Adrenal gland (tissue), 12 donors: ENCODE results near the gene SCUBE1. TPM values are rescaled to one million over a fixed set of nuclear protein-coding genes. Genes with fewer than 3 reads are reported as not detected.

Experiments
- DNase-seq, 7 donors: peaks; one replicate each; pipeline ENCODE4 v3.0.0-alpha.2; 2019 to 2020
- H3K27ac ChIP-seq, 5 donors: fragments of 200-600 bp; sonication (generic) in 4 of 5; 1 replicate in 3 of 5; 2 replicates in 2 of 5; pipeline versions ENCODE4 v1.5.1 to v1.8.0; 2016 to 2020; ENCODE audit warnings: mild to moderate bottlenecking in 1 of 5
- H3K27me3 ChIP-seq: fragments of 200-600 bp; 2 replicates; pipeline ENCODE4 v1.8.0; 2021
- H3K36me3 ChIP-seq, 2 donors: fragments of 200-600 bp; replicated peaks in 1 of 2; 1 replicate in 1 of 2; 2 replicates in 1 of 2; pipeline versions ENCODE4 v1.5.1 to v1.8.0; 2018 to 2022
- H3K4me1 ChIP-seq, 2 donors: fragments of 200-600 bp; replicated peaks in 1 of 2; 1 replicate in 1 of 2; 2 replicates in 1 of 2; pipeline versions ENCODE4 v1.5.1 to v1.8.0; 2018 to 2021
- H3K4me3 ChIP-seq, 4 donors: fragments of 200-600 bp; sonication (generic) in 3 of 4; one replicate each; pipeline ENCODE4 v1.5.1; 2016 to 2018
- H3K9me3 ChIP-seq, 3 donors: fragments of 200-600 bp; sonication (generic) in 1 of 3; replicated peaks in 1 of 3; 1 replicate in 2 of 3; 2 replicates in 1 of 3; pipeline versions ENCODE4 v1.5.1 to v1.8.0; 2016 to 2021
- POLR2A ChIP-seq, 2 donors: fragments of 450-650 bp; IDR thresholded peaks; one replicate each; pipeline ENCODE4 v1.6.1; 2017; ENCODE audit warnings: antibody characterized with exemption in 2 of 2, mild to moderate bottlenecking in 2 of 2, moderate library complexity in 1 of 2
- WGBS, 4 donors: extraction: QIAGEN DNeasy Blood & Tissue Kit in 2 of 4; methylation state at CpG; one replicate each; pipeline versions ENCODE4 v1.1.5 to v1.1.7; 2013 to 2017; 5-methylcytosine and 5-hydroxymethylcytosine counted together
- intact Hi-C, 2 donors: fragments of 100-400 bp; cut with DNase I; formaldehyde crosslinking; loops; one replicate each; pipeline versions ENCODE4 v1.14.1 to v1.15.0; 2022 to 2023
- polyA plus RNA-seq, 3 donors: library from polyadenylated mRNA; stranded (reverse); fragments of 200-250 nt in 2 of 3; fragments of 350-450 nt in 1 of 3; fragmentation: Illumina TruSeq in 1 of 3; extraction: RNeasy Lipid Tissue Mini Kit (QIAGEN cat#74804) in 1 of 3; gene quantifications; one replicate each; pipeline ENCODE4 v1.2.3, GENCODE V29; 2013 to 2014
- total RNA-seq, 9 donors: library from RNA; depleted of rRNA in 4 of 9; stranded (reverse); fragments of >200 nt in 4 of 9; fragments of 120-200 nt in 1 of 9; fragmentation: NEBNext Ultra II Directional in 1 of 9; extraction: Animal tissue kit (Norgen Biotek cat#: 25700) in 1 of 9; gene quantifications; one replicate each; pipeline versions ENCODE4 v1.1.0 to v1.2.4, GENCODE V29; 2013 to 2023
- TF ChIP-seq, protein P1 (sequence below), 6 experiments: fragments of 450-650 bp in 4 of 6; fragments of 200-600 bp in 2 of 6; sonication (generic) in 1 of 6; IDR thresholded peaks; 1 replicate in 5 of 6; 2 replicates in 1 of 6; pipeline versions ENCODE4 v1.5.1 to v1.8.0; 2016 to 2021; ENCODE audit warnings: antibody characterized with exemption in 6 of 6, mild to moderate bottlenecking in 2 of 6, moderate library complexity in 1 of 6
- donor health status: healthy with polysubstance abuse.
- donor health status: Bipolar disorder and iron deficiency.
- donor health status: DM: yes; HTN: yes; CAD: no.
- donor health status: DM: no; HTN: no; CAD: no.
- donor health status: DM: no; HTN: no; CAD: no.
- donor health status: DM: yes; HTN: yes; CAD: no.

Gene SCUBE1
- total and polyA plus RNA-seq, 12 donors, result 1.4 to 34.0 (median 8.8) TPM

DNA sequence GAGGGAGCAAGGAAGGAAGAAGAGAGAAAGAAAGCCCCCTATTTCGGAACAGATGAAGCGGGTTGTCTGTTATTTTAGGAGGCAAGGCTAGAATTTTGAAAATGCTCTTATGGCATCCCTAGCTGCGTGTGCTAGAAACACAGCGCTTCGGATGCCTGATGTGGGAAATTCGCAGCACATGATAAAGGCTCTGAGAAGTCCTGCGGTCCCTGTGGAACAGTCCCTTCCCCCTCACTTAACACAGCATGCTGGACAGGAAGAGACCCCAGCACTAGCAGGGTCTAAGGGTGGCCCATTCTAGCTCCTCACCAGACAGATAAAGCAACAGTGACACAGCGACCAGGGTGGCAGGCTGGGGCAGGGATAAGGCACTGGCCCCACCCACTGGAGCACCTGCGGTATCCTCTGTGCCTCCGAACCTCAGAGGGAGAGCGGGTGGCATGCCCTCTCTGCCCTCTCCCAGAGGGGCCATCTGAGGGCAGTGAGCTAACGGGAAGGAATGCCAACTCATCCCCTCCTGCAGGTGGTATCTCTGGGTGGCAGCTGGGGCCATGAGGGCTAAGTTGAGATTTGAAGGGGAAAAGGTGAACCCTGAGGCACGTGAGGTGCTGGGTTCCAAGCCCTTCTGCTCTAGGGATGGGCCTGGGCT is 75.7 kb downstream of the SCUBE1 start:
- TF ChIP-seq POLR2A (IDR thresholded peaks at IDR 0.05), result no peak
- TF ChIP-seq, protein P1, sequence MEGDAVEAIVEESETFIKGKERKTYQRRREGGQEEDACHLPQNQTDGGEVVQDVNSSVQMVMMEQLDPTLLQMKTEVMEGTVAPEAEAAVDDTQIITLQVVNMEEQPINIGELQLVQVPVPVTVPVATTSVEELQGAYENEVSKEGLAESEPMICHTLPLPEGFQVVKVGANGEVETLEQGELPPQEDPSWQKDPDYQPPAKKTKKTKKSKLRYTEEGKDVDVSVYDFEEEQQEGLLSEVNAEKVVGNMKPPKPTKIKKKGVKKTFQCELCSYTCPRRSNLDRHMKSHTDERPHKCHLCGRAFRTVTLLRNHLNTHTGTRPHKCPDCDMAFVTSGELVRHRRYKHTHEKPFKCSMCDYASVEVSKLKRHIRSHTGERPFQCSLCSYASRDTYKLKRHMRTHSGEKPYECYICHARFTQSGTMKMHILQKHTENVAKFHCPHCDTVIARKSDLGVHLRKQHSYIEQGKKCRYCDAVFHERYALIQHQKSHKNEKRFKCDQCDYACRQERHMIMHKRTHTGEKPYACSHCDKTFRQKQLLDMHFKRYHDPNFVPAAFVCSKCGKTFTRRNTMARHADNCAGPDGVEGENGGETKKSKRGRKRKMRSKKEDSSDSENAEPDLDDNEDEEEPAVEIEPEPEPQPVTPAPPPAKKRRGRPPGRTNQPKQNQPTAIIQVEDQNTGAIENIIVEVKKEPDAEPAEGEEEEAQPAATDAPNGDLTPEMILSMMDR (IDR thresholded peaks at IDR 0.05), result no peak
- Histone ChIP-seq H3K36me3 (no peaks in the 10 kb centered on the region), H3K4me1 (peaks cover 0 to 15% of the 10 kb centered on the region in 2 donors), H3K27ac (no peak overlapping the region), H3K27me3 (no peaks in the 10 kb centered on the region), H3K4me3 (no peak overlapping the region), H3K9me3 (no peaks in the 10 kb centered on the region)
- no peak for DNase-seq
- WGBS, 4 donors, result 87 to 94% (median 93%) methylated on average over 8 to 13 of the region's 13 CpGs
- intact Hi-C loops, result no loop called here

DNA sequence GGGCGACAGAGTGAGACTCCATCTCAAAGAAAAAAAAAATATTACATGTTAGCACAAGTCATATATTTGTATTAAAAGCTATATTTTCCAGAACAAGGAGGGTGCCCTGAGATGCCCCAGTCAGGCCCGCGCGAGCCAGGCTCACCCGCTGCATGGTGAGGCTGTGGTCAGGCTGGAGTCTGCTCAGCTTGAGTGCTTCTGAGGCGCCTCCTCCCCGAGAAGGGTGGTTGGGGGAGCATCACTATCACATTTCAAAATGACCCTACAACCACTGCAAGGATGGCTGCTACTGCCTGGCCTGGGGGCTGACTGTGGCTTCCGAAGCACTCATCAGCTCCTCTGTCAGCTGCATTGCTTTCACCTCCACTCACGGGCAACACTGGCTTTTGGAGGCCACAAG is 77.1 kb downstream of the SCUBE1 start:
- Histone ChIP-seq H3K27ac (no peak overlapping the region), H3K27me3 (no peaks in the 10 kb centered on the region), H3K9me3 (no peaks in the 10 kb centered on the region), H3K4me3 (no peak overlapping the region), H3K36me3 (no peaks in the 10 kb centered on the region), H3K4me1 (peaks cover 4 to 20% of the 10 kb centered on the region in 2 donors)
- intact Hi-C loops, result no loop called here
- no peak for DNase-seq
- TF ChIP-seq, protein P1 (IDR thresholded peaks at IDR 0.05), result no peak
- TF ChIP-seq POLR2A (IDR thresholded peaks at IDR 0.05), result no peak
- WGBS, 4 donors, result 88 to 91% (median 90%) methylated on average over 9 of the region's 9 CpGs

DNA sequence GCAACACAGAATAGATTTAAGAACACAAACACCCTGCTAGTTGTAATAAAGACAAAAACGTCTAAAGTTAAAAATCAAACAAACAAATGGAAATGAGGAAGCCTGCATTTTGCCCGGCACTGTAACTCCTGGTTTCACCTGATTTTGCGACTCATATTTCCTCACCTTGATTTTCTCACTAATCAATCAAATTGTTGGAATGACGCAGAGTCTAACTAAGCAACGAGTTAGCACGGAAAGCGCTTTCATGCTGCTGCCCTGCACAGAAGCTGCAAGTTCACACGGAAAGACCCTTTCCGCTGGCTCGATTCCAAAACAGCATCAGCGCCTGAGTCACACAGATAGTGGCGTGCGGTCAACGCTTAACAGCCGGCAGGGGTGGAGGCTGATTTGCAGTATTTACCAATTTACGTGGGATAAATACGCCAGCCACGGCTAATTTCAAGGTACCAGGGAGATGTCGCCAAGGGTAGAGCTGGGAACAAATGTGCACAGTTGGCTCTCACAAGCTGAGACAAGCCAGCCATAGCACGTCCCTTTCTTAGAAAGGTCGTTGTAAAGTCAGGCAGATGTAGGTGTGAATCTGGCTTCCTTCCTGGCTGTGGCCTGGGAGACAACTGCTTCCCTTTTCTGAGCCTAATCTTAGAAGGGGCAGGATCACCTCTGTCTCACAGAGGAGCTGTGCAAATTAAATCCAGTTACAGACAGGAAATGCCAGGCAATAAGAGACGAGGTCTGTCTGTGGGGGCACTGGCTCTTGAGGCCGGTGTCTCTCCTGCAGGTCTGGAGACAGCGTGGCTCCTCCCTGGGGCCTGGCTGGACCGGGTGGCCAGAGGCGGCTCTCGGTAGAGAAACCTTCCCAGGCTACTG is 79.3 kb downstream of the SCUBE1 start:
- Histone ChIP-seq H3K4me1 (peaks cover 11 to 30% of the 10 kb centered on the region in 2 donors), H3K36me3 (no peaks in the 10 kb centered on the region), H3K4me3 (no peak overlapping the region), H3K9me3 (no peaks in the 10 kb centered on the region), H3K27ac (peak overlapping the region in 3 of 5 donors; percentile 24 to 82 (median 42)), H3K27me3 (no peaks in the 10 kb centered on the region)
- 48 to 60% (median 50%) methylated on average over 21 to 27 of the region's 27 CpGs for WGBS, 4 donors
- TF ChIP-seq, protein P1 (IDR thresholded peaks at IDR 0.05), result no peak
- TF ChIP-seq POLR2A (IDR thresholded peaks at IDR 0.05), result no peak
- intact Hi-C loops, result no loop called here
- peak; percentile 49 to 84 (median 62) for DNase-seq

DNA sequence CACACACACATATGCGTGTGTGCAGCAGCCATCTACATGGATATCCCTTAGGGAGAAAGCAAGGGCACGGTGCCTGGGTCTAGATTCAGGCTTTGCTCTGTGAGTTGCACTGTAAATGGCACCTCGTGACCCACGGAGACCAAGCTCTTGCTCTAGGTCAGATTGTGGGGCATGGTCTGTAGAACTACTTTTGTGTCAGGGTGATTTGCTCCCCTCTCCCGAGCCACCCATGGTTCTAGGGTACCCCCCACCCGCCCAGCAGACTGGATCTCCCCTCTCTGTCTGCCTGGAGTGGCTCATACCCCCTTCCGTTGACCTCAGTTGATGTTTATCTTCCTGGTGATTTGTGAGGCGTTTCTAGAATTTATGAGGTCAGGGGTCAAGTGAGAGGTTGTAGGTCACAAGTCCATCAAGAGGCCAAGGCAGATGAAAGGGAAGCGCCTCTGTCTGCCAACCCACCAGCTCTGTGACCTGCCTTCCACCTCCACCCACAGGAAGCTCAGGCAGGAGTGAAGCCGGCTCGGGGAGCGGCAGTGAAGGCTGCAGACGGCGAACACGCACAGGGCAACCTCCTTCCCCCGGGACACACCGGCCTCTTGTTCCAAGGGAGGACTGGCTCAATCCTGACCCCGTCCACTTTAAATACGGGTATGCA is 80.1 kb downstream of the SCUBE1 start:
- no peaks in the 10 kb centered on the region for H3K36me3 ChIP-seq
- peak in 4 of 7 donors; percentile 32 to 64 (median 44) for DNase-seq
- no peaks in the 10 kb centered on the region for H3K27me3 ChIP-seq
- H3K27ac ChIP-seq, result peak overlapping the region in 2 of 5 donors; percentile 40 to 82
- peaks cover 11 to 30% of the 10 kb centered on the region in 2 donors for H3K4me1 ChIP-seq
- no peak for TF ChIP-seq POLR2A (IDR thresholded peaks at IDR 0.05)
- TF ChIP-seq, protein P1 (IDR thresholded peaks at IDR 0.05), result no peak
- H3K9me3 ChIP-seq, result no peaks in the 10 kb centered on the region
- no peak overlapping the region for H3K4me3 ChIP-seq
- 54 to 78% (median 69%) methylated on average over 16 to 19 of the region's 19 CpGs for WGBS, 4 donors
- intact Hi-C loops, result no loop called here
